GM21723 (cell line): ENCODE results near the gene CDH23.

ENCODE experiments used
- ATAC-seq: cut with Tn5 transposase; IDR thresholded peaks from one replicate; pipeline ENCODE4 v1.9.1; 2021; ENCODE audit warnings: mild to moderate bottlenecking, moderate library complexity; ENCODE audit not compliant: unreplicated experiment

Gene CDH23

GRCh38 chr10:71818674-71819260, 422.0 kb downstream of the CDH23 start:
- no peak for ATAC-seq

- ATAC-seq: no peak
Observed at GRCh38 chr10:71819441-71819861, 422.7 kb downstream of the CDH23 start.

DNA sequence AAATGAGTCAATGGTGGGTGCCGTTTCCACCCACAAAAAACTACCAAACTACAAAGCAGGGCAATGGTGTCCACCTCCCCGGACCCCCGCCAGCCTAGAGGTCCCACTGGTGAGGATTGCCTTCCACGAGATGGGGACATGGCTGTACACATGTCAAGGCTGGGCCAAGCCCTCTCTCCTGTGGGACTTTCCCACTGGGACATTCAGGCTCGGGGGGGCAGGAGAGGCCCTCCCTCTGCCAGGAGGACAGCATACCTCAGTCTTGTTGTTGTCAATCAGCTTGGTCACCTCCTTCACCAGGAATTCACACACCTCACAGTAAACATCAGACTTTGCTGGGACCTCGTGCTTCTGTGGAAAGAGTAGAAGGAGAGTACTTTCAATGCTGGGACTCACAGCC, 423.3 kb downstream of the CDH23 start:
- ATAC-seq: no peak

GRCh38 chr10:71820966-71821365, 424.2 kb downstream of the CDH23 start:
- no peak for ATAC-seq

DNA sequence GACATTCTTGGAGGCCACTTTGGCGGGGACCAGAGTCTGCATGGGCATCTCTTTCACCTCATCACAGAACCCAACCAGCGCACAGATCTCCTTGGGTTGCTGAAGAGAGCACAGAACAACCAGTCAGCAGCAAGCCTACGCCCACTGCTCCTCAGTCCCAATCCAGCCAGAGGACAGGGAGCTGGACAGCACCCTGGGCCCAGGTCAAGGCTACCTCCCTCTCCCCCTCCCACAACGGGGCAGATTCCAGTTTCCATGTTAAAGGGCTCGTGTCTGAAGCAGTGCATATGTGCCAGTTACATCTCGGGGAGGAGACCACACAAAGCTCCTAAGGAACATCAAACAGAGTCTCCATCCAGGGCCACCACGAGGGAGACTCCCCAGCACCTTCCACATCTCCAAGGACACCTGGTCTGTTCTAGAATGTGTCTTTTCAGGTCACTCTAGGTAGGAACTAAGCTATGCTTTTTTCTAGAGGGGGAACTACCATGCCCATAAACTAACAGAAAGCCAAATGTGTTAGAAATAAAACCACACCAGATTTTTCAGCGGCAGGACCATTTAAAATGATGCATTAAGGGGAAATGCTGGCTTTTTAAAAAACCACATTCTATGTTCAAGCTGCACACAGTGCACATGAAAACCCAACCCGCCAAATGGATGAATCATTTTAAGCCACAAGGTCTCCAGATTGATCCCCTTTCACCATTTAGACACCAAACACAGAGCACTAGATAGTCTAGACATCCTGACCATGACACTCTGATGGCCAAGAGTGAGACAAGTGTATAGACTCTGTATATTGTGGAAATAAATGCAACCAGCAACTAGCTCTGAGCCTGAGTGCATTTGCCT, 425.4 kb downstream of the CDH23 start:
- no peak for ATAC-seq

GRCh38 chr10:71823356-71823755, 426.6 kb downstream of the CDH23 start:
- no peak for ATAC-seq

GRCh38 chr10:71824333-71824732, 427.6 kb downstream of the CDH23 start:
- no peak for ATAC-seq

- ATAC-seq: no peak
Observed at GRCh38 chr10:71825217-71825616, 428.5 kb downstream of the CDH23 start.

- no peak for ATAC-seq
Observed at GRCh38 chr10:71827852-71828251, 431.1 kb downstream of the CDH23 start.

DNA sequence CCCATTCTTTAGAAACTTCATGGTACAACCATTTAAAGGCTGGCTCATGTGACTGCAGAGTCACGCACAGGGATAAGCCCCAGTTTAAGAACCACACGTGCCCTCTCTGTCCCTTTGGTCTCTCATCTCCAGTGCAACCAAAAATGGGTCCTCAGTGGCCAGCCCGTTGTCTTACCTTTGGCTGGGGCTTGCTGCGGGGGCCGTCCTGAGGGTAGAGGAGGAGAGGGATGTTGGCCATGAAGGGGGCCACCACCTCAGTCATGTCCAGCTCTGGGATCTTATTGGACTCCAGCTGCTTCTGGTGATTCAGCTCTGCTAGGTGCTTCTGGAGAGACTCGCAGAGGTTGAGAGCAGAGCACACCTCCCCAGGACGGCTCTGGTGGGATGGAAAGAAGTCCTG, 432.0 kb downstream of the CDH23 start:
- ATAC-seq: no peak

DNA sequence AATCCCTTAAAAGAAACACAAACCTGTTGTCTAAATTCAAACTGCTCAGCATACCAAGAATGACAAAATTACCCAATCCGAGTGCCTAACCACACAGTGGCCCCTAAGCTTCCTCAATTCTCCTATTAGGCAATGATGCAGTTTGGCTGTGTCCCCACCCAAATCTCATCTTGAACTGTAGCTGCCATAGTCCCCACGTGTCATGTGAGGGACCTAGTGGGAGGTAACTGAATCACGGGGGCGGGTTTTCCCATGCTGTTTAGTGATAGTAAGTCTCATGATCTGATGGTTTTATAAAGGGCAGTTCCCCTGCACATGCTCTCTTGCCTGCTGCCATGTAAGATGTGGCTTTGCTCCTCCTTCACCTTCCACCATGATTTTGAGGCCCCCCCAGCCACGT, 432.5 kb downstream of the CDH23 start:
- no peak for ATAC-seq

GRCh38 chr10:71829896-71830295, 433.2 kb downstream of the CDH23 start:
- no peak for ATAC-seq

DNA sequence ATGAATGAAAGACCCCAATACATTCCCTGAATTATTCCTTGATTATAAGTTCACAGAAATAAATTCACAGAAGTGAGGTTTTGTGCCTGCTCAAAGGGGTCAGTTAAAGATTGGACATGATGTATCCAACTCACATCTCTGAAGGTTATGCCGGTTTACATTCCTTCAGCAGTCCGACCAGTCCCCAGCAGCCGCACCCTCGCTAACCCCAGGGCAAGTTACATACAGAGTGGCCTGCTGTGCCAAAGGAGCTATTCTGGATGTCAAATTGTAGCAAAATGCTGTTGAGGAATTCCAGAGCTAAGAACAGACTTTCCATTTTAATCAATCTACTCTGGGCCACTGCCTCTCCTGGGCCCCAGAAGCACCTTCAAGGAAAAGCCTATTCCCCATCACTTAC, 434.0 kb downstream of the CDH23 start:
- no peak for ATAC-seq

- ATAC-seq: no peak
Observed at GRCh38 chr10:71831646-71832552, 435.2 kb downstream of the CDH23 start.

- no peak for ATAC-seq
Observed at GRCh38 chr10:71832967-71833366, 436.2 kb downstream of the CDH23 start.

- no peak for ATAC-seq
Observed at GRCh38 chr10:71833451-71834342, 437.0 kb downstream of the CDH23 start.

DNA sequence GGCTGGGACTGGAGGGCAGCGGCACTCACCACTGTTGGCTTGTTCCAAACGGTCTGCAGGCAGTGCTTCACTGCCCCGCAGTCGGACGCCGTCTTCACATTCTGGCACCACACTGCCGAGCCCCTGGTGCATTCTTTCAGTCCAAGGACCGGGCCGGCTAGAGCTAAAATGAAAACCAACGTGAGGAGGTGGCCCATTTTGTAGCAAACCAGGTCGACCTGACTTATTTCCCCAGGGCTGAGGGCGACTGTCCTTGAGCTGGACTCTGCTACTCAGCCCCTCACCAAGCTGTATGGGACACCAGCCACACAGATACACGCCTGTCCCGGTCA, 437.6 kb downstream of the CDH23 start:
- ATAC-seq: no peak

GRCh38 chr10:71835671-71836595, 439.2 kb downstream of the CDH23 start:
- peak; percentile 90 for ATAC-seq

DNA sequence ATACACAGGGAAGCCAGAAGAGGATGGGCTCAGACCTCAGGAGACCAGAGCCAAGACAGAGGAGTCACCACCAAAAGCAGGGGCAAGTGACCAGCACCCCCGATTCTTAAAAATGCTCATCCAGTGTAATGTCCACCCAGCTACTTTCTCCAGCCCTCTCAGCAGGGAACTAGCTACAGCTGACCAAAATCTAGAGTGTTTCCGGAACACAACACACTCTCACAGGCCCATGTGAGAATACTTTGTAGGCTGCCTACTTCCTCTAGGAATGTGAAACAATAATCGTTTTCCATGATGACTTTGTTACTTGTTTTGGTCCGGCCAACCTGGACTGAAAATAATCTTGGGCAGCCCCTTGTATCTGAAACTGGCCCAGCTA, 439.9 kb downstream of the CDH23 start:
- ATAC-seq: peak; percentile 31
